ENCODE measurements around the gene RNASEH2B.

The RNASEH2B gene

DNA sequence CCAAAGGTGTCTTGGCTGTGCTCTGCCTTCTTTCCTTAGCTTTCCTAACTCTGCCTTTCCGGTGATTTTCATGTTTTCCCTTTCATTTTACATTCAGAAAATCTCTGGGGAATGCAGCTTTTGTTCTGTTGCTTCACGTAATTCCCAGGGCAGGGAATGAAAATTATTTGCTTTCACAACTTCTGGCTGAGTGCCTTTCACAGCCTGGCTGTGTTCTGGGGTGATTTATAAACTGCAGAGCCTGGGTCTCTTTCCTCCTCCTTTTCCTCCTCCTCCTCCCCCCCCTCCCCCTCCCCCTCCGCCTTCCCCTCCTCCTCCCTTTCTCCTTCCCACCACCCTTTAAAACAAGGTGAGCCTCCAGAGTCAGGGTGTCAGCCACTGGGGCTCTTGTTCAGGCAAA is 84.3 kb downstream of the RNASEH2B start:
- DNase-seq (ENCODE audit: low read depth in 2 of 3, low spot score in 2 of 3), result no peak

DNA sequence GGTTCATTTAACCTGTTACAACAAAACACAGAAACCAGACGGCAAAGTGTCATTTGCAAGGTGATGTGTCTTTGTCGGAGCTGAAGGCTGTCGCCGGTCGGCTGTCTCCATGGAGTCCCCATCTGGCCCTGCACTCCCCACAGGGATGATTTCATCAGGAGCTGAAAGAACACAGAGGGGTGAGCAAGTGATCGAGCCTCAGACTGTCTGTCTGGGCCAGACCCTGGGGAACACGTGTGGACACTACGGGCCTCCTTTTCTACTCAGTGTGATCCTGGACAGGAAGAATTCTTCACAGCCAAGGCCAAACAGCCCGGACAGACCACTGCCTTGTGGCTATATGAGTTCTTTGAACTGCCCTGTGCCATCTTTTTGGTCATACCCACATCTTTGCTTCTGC is 85.1 kb downstream of the RNASEH2B start:
- no peak for DNase-seq (ENCODE audit: low read depth in 2 of 3, low spot score in 2 of 3)

DNA sequence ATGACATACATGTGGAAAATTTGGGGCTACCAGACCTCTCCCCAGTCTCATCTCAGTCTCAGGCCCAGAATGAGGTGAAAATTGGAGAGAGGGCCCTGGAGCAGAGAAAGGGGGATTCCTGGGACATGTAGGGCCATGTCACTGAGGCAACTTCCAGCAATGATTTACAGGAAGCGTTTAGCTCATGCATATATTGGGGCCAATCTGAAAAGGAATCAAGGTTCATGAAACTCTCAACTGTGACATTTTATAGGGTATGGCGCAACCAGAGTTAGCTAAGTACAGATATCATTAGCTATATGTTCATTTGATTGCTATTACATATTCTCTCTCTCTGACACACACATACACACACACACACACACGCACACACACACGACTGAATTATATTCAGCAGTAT is 86.3 kb downstream of the RNASEH2B start:
- DNase-seq (ENCODE audit: low read depth in 2 of 3, low spot score in 2 of 3), result no peak

DNA sequence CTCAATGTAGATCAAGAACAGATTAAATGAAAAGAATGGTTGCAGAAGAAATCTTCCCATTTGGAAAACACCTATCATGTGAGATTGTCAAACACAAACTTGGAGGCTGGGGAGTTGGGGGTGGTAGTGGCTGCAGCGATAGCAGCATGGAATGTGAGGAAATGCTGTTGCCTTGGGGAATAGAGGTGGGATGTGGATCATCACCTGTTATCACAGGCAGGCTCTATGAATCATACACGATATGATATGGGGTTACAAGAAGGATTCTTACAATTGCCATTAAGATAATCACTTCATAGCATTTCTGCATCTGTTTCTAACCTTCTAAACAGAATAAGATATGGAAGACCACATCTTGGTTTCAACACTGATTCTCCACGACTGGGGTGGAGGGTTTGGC is 88.7 kb downstream of the RNASEH2B start:
- DNase-seq (ENCODE audit: low read depth in 2 of 3, low spot score in 2 of 3), result no peak

DNA sequence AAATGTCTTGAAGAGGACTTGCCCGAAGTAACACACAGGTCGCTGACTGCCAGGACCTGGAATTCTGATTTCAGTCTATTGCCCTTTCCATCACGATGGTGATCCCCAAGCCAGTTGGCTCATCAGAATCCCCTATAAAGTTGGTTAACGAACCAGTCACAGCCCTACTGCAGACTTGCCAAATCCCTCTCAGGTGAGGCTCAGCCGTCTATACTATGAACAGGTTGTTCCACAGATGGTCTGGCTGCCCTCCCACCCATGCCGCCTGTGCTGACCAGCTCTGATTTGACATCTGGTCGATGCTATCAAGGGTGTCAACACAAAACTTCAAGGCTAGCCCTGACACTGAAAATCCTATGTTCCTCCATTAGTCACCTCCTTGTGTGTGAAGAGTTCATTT is 90.0 kb downstream of the RNASEH2B start:
- DNase-seq (ENCODE audit: low read depth in 2 of 3, low spot score in 2 of 3), result no peak

DNA sequence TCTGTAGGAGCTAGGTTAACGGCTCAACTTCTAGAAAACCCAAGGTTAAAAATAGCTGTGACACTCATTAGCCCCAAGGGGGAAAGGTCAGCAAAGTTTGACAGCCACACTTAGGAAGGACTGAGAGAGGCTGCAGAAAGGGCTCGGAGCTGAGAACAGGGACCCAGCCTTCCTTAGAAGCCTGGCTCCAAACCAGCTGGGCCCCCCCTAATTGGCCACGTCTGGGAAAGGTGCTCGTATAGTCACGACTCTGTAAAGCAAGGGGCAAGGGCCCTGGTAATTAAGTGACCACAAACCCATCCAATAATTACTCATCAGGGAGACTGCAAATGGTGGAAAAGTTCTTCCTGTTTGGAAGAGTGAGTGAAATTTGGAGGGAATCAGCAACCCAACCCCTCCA is 90.5 kb downstream of the RNASEH2B start:
- no peak for DNase-seq (ENCODE audit: low read depth in 2 of 3, low spot score in 2 of 3)

DNA sequence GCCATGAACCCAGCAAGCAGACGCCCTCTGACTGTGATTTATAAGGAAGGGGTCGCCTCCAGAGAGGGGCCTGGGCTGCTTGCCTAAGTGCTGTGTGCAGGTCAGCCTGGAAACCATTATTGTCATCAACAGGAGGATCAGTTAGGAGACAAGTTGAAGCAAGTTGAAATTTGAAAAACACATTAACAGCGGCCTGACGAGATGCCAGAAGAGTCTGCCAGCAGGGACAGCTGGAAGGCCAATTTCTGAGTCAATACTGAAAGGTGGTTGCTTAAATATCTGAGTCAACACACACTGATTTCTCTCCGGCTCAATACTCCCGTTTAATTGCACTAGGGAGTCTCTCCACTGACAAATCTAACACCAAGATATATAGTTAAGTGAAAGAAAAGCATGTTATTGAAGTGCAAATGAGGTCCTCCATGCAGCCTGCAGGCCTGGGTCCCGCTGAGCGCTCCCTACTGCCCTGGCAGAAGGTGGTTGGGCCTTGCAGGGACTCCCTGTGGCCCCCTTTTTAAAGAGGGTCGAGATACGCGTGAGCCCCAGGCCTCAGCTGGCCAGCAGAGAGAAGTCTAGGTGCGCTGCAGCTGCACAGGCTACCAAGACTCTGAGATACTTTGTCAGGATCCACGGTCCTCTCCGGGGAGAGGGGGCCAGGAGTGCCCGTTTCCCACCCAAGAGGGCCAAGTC is 91.1 kb downstream of the RNASEH2B start:
- DNase-seq (ENCODE audit: low read depth in 2 of 3, low spot score in 2 of 3), result no peak

DNA sequence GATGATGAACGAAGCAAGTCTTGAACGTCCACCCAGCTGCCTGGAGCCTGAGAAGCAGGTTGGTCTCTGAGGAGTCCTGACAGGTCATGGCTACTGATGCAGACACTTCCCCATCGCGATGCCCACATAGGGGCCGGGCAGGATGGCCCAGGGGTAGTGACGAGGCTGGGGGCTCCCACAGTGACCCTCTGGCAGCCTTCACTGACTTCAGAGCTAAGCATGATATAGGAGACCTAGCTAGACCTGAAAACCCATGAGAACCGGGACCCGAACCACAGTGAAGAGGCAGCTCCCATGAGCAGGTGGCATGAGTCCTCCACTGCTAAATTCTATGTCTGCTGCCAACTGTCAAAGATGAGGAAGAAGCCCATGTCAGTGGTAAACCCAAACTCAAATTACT is 91.7 kb downstream of the RNASEH2B start:
- no peak for DNase-seq (ENCODE audit: low read depth in 2 of 3, low spot score in 2 of 3)

DNA sequence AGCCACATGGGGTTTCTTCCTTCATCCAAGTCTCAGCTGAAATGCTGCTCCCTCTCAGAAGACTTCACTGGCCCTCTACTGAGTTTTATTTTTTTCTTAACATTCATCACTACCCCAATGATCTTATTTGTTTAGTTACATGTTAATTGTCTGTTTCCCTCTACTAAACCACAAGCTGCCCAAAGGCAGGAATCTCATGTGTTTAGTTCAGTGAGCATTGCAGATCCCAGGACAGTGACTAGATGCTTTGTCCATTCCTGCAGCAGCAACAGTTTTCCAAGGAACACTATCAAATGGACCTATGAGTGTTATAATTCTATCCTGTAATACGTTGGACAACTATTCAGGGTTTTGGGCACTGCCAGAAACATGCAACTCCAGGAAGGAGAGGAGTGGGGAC is 93.1 kb downstream of the RNASEH2B start:
- DNase-seq (ENCODE audit: low read depth in 2 of 3, low spot score in 2 of 3), result no peak

DNA sequence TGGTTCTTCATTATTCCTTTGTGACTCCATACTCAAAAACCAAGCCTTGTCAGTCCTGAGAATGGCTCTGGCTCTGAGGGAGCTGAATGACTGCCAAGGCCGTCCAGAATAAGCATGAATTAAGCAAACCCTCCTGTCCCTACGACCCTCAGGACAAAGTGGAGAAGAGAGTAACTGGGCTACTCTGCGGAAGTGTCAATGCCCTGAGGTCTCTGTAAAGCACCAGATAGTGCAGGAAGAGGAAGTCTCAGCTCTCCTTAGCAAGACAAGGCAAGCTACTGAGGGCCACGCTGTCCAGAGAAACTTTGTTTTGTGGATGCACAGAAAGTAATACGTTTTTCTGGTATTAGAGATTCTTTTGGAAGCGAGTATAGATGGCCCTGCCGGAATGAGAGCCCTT is 94.1 kb downstream of the RNASEH2B start:
- no peak for DNase-seq (ENCODE audit: low read depth in 2 of 3, low spot score in 2 of 3)

DNA sequence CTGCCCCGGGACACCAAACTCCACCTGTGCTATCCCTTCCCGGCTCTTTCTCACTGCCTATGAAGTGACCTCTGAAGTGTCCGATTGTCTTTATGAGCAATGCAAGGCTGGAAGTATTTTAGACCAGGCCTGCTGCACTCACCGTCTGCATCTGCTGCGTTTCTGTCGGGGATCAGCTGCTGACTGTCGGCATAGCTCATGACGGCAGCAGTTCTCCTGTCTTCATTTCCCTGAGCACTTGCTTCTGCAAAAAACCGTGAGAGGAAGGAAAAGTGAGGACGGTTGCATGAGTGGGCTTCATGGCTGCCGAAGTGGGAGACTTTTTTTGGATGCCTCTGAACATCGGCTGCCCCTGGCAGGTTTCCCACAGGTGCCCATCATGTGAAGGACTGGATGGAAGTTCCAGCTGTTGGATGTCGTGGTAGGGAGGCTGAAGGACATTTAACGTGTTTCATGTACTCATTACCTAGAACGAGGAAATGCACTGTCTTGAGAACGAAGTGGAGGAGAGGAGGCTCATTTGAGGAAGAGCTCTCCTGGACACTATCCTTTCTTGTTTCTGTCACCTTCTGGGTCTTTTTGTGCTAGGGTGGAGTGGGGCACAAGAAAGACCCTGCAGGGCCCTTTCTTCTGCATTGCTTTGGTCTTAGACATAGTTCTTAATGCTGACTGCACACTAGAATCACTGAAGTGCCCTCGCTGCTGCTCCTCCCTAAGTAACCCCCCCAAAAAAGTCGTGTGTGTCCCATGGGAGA is 94.7 kb downstream of the RNASEH2B start:
- DNase-seq (ENCODE audit: low read depth in 2 of 3, low spot score in 2 of 3), result no peak

DNA sequence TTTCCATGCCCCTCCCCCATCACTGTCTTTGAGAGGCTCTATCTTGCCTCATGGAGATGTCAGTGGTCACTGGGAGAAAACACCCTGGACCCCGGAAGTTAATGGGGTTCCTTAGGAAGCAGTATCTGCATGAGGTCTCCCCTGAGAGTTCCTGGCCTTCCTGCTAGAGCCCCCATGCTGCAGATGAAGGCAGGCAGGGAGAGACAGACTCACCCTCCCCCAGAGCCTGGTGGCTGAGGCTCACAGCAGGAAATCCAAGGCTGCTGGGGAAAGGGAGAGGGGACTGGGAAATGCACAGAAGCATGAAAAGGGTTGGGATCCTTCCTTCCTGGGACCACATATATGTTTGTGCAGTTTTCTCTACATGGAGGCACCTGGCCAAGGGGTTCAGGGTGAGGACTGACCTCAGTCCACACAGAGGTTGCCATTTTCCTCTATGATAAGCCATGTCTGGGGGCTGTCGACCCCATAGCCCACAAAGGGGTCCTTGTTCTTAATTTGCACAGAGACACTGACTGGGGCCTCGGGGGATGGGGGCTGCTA is 95.4 kb downstream of the RNASEH2B start:
- DNase-seq (ENCODE audit: low read depth in 2 of 3, low spot score in 2 of 3), result no peak

DNA sequence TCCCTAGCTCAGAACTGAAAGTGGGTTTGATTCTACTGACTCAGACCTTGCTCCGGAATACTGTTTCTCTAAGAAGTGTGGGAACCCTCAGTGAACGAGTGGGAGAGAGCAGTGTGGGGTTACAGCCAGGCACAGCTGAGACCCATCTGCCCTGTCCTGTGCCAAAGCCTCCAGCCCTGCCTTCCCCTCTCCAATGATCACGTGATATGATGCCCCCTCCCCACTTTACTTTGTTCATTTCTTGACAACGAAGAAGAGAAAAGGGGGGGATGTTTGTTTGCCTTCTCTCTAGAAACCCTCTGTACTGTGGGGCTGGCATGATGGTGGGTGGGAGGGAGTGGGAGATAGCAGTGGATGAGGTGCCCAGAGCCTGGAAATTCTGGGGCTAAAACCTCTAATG is 96.0 kb downstream of the RNASEH2B start:
- no peak for DNase-seq (ENCODE audit: low read depth in 2 of 3, low spot score in 2 of 3)
